ENCODE results near the gene MGAT4B.

Gene MGAT4B

GRCh38 chr5:179798771-179799643 lies 7.7 kb downstream of the MGAT4B start:
- 96% methylated on average over 36 of the region's 36 CpGs for WGBS
- peaks cover 3% of the 10 kb centered on the region; the same call in 1 of the 2 replicates for H3K27me3 ChIP-seq (ENCODE audit: insufficient read depth, low read length)
- peaks cover 12% of the 10 kb centered on the region for H3K4me1 ChIP-seq (ENCODE audit: insufficient read depth, low read length)
- H3K36me3 ChIP-seq (ENCODE audit: insufficient read depth, low read length) = peaks cover 24% of the 10 kb centered on the region
- no peak overlapping the region for H3K9ac ChIP-seq (ENCODE audit: low read depth, low read length)
- H3K27ac ChIP-seq (ENCODE audit: low read depth, low read length) = no peak overlapping the region
- no peaks in the 10 kb centered on the region for H3K9me3 ChIP-seq (ENCODE audit: insufficient read depth, low read depth, low read length)
- no peak overlapping the region for H3K4me3 ChIP-seq (ENCODE audit: low read length)

- 95% methylated on average over 22 of the region's 23 CpGs for WGBS
- Histone ChIP-seq H3K27ac (ENCODE audit: low read depth, low read length) (no peak overlapping the region), H3K9me3 (ENCODE audit: insufficient read depth, low read depth, low read length) (no peaks in the 10 kb centered on the region), H3K36me3 (ENCODE audit: insufficient read depth, low read length) (peaks cover 24% of the 10 kb centered on the region), H3K9ac (ENCODE audit: low read depth, low read length) (no peak overlapping the region), H3K4me3 (ENCODE audit: low read length) (no peak overlapping the region), H3K27me3 (ENCODE audit: insufficient read depth, low read length) (peaks cover 3% of the 10 kb centered on the region; the same call in 1 of the 2 replicates), H3K4me1 (ENCODE audit: insufficient read depth, low read length) (peaks cover 12% of the 10 kb centered on the region)
Observed at GRCh38 chr5:179798144-179798770, 8.4 kb downstream of the MGAT4B start.

GRCh38 chr5:179797741-179798140 lies 8.9 kb downstream of the MGAT4B start:
- 96% methylated on average over 30 of the region's 30 CpGs for WGBS
- Histone ChIP-seq H3K4me3 (ENCODE audit: low read length) (no peak overlapping the region), H3K4me1 (ENCODE audit: insufficient read depth, low read length) (peaks cover 9% of the 10 kb centered on the region), H3K9me3 (ENCODE audit: insufficient read depth, low read depth, low read length) (no peaks in the 10 kb centered on the region), H3K36me3 (ENCODE audit: insufficient read depth, low read length) (peaks cover 24% of the 10 kb centered on the region), H3K9ac (ENCODE audit: low read depth, low read length) (no peak overlapping the region), H3K27ac (ENCODE audit: low read depth, low read length) (no peak overlapping the region), H3K27me3 (ENCODE audit: insufficient read depth, low read length) (peaks cover 3% of the 10 kb centered on the region; the same call in 1 of the 2 replicates)

- Histone ChIP-seq H3K27me3 (ENCODE audit: insufficient read depth, low read length) (peaks cover 3% of the 10 kb centered on the region; the same call in 1 of the 2 replicates), H3K4me1 (ENCODE audit: insufficient read depth, low read length) (peaks cover 5% of the 10 kb centered on the region), H3K27ac (ENCODE audit: low read depth, low read length) (peak overlapping the region; percentile 62; the same call in 1 of the 2 replicates), H3K4me3 (ENCODE audit: low read length) (peak overlapping the region; percentile 80), H3K36me3 (ENCODE audit: insufficient read depth, low read length) (peaks cover 24% of the 10 kb centered on the region), H3K9ac (ENCODE audit: low read depth, low read length) (peak overlapping the region; percentile 84), H3K9me3 (ENCODE audit: insufficient read depth, low read depth, low read length) (no peaks in the 10 kb centered on the region)
- 88% methylated on average over 21 of the region's 21 CpGs for WGBS
Observed at GRCh38 chr5:179796877-179797608, 9.6 kb downstream of the MGAT4B start.

- peaks cover 3% of the 10 kb centered on the region; the same call in 1 of the 2 replicates for H3K27me3 ChIP-seq (ENCODE audit: insufficient read depth, low read length)
- peak overlapping the region; percentile 80 for H3K4me3 ChIP-seq (ENCODE audit: low read length)
- WGBS = 1% methylated on average over 113 of the region's 113 CpGs
- peaks cover 24% of the 10 kb centered on the region for H3K36me3 ChIP-seq (ENCODE audit: insufficient read depth, low read length)
- H3K9me3 ChIP-seq (ENCODE audit: insufficient read depth, low read depth, low read length) = no peaks in the 10 kb centered on the region
- H3K4me1 ChIP-seq (ENCODE audit: insufficient read depth, low read length) = peaks cover 5% of the 10 kb centered on the region
- peak overlapping the region; percentile 84 for H3K9ac ChIP-seq (ENCODE audit: low read depth, low read length)
- H3K27ac ChIP-seq (ENCODE audit: low read depth, low read length) = peak overlapping the region; percentile 62
Observed at GRCh38 chr5:179795863-179796833, 10.5 kb downstream of the MGAT4B start.

GRCh38 chr5:179795049-179795862 lies 11.4 kb downstream of the MGAT4B start:
- H3K27ac ChIP-seq (ENCODE audit: low read depth, low read length) = peak overlapping the region; percentile 46; the same call in 1 of the 2 replicates
- 5% methylated on average over 53 of the region's 53 CpGs for WGBS

GRCh38 chr5:179794575-179794974 lies 12.1 kb downstream of the MGAT4B start:
- Histone ChIP-seq H3K36me3 (ENCODE audit: insufficient read depth, low read length) (peaks cover 20% of the 10 kb centered on the region), H3K4me1 (ENCODE audit: insufficient read depth, low read length) (peaks cover 5% of the 10 kb centered on the region), H3K27ac (ENCODE audit: low read depth, low read length) (no peak overlapping the region), H3K27me3 (ENCODE audit: insufficient read depth, low read length) (peaks cover 3% of the 10 kb centered on the region; the same call in 1 of the 2 replicates), H3K9ac (ENCODE audit: low read depth, low read length) (no peak overlapping the region), H3K4me3 (ENCODE audit: low read length) (peak overlapping the region; percentile 80; the same call in 1 of the 2 replicates), H3K9me3 (ENCODE audit: insufficient read depth, low read depth, low read length) (no peaks in the 10 kb centered on the region)
- WGBS = 100% methylated on average over 3 of the region's 3 CpGs

More at GRCh38 chr5:179795049-179795862, 11.4 kb downstream of the MGAT4B start:
- peak overlapping the region; percentile 75 for H3K9ac ChIP-seq (ENCODE audit: low read depth, low read length)
- peak overlapping the region; percentile 80 for H3K4me3 ChIP-seq (ENCODE audit: low read length)
- H3K9me3 ChIP-seq (ENCODE audit: insufficient read depth, low read depth, low read length) = no peaks in the 10 kb centered on the region
- peaks cover 5% of the 10 kb centered on the region for H3K4me1 ChIP-seq (ENCODE audit: insufficient read depth, low read length)
- H3K27me3 ChIP-seq (ENCODE audit: insufficient read depth, low read length) = peaks cover 3% of the 10 kb centered on the region; the same call in 1 of the 2 replicates
- peaks cover 24% of the 10 kb centered on the region for H3K36me3 ChIP-seq (ENCODE audit: insufficient read depth, low read length)

GRCh38 chr5:179794171-179794570 lies 12.5 kb downstream of the MGAT4B start:
- Histone ChIP-seq H3K4me3 (ENCODE audit: low read length) (no peak overlapping the region), H3K27ac (ENCODE audit: low read depth, low read length) (no peak overlapping the region), H3K36me3 (ENCODE audit: insufficient read depth, low read length) (peaks cover 16% of the 10 kb centered on the region), H3K9me3 (ENCODE audit: insufficient read depth, low read depth, low read length) (no peaks in the 10 kb centered on the region), H3K4me1 (ENCODE audit: insufficient read depth, low read length) (peaks cover 5% of the 10 kb centered on the region), H3K27me3 (ENCODE audit: insufficient read depth, low read length) (peaks cover 3% of the 10 kb centered on the region; the same call in 1 of the 2 replicates), H3K9ac (ENCODE audit: low read depth, low read length) (no peak overlapping the region)
- WGBS = 98% methylated on average over 3 of the region's 3 CpGs

- no peaks in the 10 kb centered on the region for H3K9me3 ChIP-seq (ENCODE audit: insufficient read depth, low read depth, low read length)
- H3K9ac ChIP-seq (ENCODE audit: low read depth, low read length) = 0 out of 2 replicates have a peak within 1 kb of the TSS, but pooled peaks have one; percentile 13
- WGBS = 85% methylated on average over 19 of the region's 19 CpGs
- peaks cover 10% of the 10 kb centered on the region for H3K36me3 ChIP-seq (ENCODE audit: insufficient read depth, low read length)
- H3K4me3 ChIP-seq (ENCODE audit: low read length) = peak within 1 kb of the TSS; percentile 80; the same call in 1 of the 2 replicates
- peaks cover 5% of the 10 kb centered on the region for H3K4me1 ChIP-seq (ENCODE audit: insufficient read depth, low read length)
- no peak within 1 kb of the TSS for H3K27ac ChIP-seq (ENCODE audit: low read depth, low read length)
- peaks cover 3% of the 10 kb centered on the region; the same call in 1 of the 2 replicates for H3K27me3 ChIP-seq (ENCODE audit: insufficient read depth, low read length)
Observed at GRCh38 chr5:179793468-179794139, 13.1 kb downstream of the MGAT4B start, which contains the start of gene LTC4S. Gene LTC4S, plus strand, starts transcription at chr5:179793986. Its CDS starts 95 bp downstream, at chr5:179794081.
